GM20431 (cell line): Measurements from ENCODE around the gene TMEM150C.

Experiments
- in situ Hi-C: fragments of 300-500 bp; cut with MseI, MboI; formaldehyde crosslinking; loops from one replicate; pipeline ENCODE4 v1.15.0; 2020; ENCODE audit warnings: low sequenced_read_pairs; ENCODE audit not compliant: unreplicated experiment

TMEM150C gene

GRCh38 chr4:82521283-82521682, 40.5 kb downstream of the TMEM150C start:
- in situ Hi-C loops, result no loop called here

- in situ Hi-C loops, result no loop called here
Measured at GRCh38 chr4:82519776-82520175, 42.0 kb downstream of the TMEM150C start.

GRCh38 chr4:82519072-82519471, 42.7 kb downstream of the TMEM150C start:
- in situ Hi-C loops, result no loop called here

GRCh38 chr4:82517043-82517442, 44.7 kb downstream of the TMEM150C start:
- in situ Hi-C loops, result no loop called here

- in situ Hi-C loops, result no loop called here
Measured at GRCh38 chr4:82515705-82516104, 46.1 kb downstream of the TMEM150C start.

GRCh38 chr4:82513382-82513781, 48.4 kb downstream of the TMEM150C start:
- in situ Hi-C loops, result no loop called here

GRCh38 chr4:82510216-82510615, 51.6 kb downstream of the TMEM150C start:
- in situ Hi-C loops, result no loop called here

GRCh38 chr4:82508806-82509428, 52.9 kb downstream of the TMEM150C start:
- in situ Hi-C loops, result no loop called here

- in situ Hi-C loops, result no loop called here
Measured at GRCh38 chr4:82508011-82508410, 53.8 kb downstream of the TMEM150C start.

GRCh38 chr4:82501154-82501442, 60.7 kb downstream of the TMEM150C start:
- in situ Hi-C loops, result no loop called here

GRCh38 chr4:82500435-82501153, 61.2 kb downstream of the TMEM150C start:
- in situ Hi-C loops, result no loop called here

- in situ Hi-C loops, result no loop called here
Measured at GRCh38 chr4:82499738-82500434, 61.9 kb downstream of the TMEM150C start.

- in situ Hi-C loops, result no loop called here
Measured at GRCh38 chr4:82496349-82496748, 65.4 kb downstream of the TMEM150C start.

- in situ Hi-C loops, result no loop called here
Measured at GRCh38 chr4:82495666-82496065, 66.1 kb downstream of the TMEM150C start.

GRCh38 chr4:82493721-82494425, 67.9 kb downstream of the TMEM150C start:
- in situ Hi-C loops, result no loop called here

- in situ Hi-C loops, result no loop called here
Measured at GRCh38 chr4:82491251-82491960, 70.4 kb downstream of the TMEM150C start.

GRCh38 chr4:82489987-82490386, 71.8 kb downstream of the TMEM150C start:
- in situ Hi-C loops, result no loop called here

GRCh38 chr4:82489076-82489475, 72.7 kb downstream of the TMEM150C start:
- in situ Hi-C loops, result no loop called here

- in situ Hi-C loops, result no loop called here
Measured at GRCh38 chr4:82484996-82485783, 76.6 kb downstream of the TMEM150C start.
